SIG-M5 treated with dmso at 0.1 percent for 504 hours (cell line): Measurements from ENCODE around the gene HEATR5B.
A peak's percentile ranks its signal among the peaks of the same experiment; 100 is the strongest.

Experiments
- DNase-seq: peaks from one replicate; lab custom pipeline; 2025; ENCODE audit not compliant: unreplicated experiment; lab: John Stamatoyannopoulos, UW

HEATR5B gene

DNA sequence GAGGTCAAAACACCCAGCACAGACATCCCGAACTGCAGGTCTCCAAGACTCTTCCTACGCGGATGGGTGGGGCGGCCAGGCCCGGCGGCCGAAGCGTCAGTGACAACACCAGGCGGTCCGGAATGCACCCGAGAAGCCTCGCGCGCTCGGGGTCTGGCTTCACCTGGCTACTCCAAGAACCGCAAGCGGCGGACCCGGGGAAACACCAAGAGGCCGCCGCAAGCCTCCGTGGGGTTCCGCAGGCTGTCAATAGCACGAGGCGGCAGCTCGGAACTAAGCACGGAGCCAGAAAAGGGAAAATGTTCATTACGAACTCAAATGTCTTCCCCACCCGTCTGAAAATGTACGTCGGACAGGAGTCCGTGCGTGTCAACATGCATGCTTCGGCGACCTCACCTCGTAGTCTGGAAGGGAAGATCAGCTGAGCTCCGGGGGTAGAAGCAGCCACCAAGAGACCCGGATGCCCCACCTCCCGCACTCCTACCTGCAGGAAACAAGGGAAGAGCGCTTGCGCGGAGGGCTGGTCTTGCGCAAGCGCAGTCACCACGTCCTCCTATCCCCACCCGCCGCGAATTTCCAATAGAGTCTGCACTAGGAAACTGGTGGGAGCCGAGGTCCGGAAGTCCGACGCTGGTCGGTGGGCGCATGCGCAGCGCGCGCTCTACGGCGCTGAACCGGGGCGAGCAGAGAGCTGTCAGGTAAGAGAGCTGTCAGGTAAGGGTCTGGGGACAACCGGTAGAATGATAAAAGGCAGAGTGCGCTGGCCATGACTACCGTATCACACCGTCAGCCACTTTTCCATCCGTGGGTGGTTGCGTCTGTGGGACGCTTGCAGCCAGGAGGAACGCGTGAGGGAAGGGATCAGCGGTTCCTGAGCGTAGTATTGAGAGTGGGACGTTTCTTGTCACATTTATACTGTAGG, at the start of gene HEATR5B, which contains the start of gene GPATCH11:
HEATR5B (minus strand) TSS at position 500 of the 922 bp plus-strand sequence. CDS start 958 bp downstream, outside the sequence.
GPATCH11 (plus strand) TSS at position 646 of the 922 bp plus-strand sequence. CDS start 3,864 bp downstream, outside the sequence.
- peak; percentile 97 for DNase-seq

GRCh38 chr2:37132914-37133313, 48.7 kb upstream of the HEATR5B start:
- DNase-seq, result no peak

- no peak for DNase-seq
Measured at GRCh38 chr2:37125416-37125815, 41.2 kb upstream of the HEATR5B start.

DNA sequence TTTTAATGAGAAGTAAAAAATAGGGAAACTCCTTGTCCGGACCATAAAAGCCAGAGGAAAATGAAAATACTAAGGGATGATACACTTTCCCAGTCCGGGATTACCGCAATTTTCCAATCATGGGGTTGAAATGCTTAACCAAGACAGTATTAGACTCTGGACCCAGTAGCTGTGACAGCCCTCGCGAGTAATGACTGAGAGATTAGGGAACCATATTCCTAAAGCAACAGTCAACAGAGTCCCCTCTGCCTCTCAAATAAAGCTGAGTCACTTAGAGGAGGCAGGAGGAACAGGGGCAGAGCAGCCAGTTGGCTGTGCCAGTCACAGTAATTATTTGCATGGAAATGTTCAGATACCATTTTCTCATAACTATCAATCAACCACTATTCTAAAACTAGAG, 35.0 kb upstream of the HEATR5B start:
- DNase-seq, result peak; percentile 5

- DNase-seq, result no peak
Measured at GRCh38 chr2:37117566-37117965, 33.4 kb upstream of the HEATR5B start.

DNA sequence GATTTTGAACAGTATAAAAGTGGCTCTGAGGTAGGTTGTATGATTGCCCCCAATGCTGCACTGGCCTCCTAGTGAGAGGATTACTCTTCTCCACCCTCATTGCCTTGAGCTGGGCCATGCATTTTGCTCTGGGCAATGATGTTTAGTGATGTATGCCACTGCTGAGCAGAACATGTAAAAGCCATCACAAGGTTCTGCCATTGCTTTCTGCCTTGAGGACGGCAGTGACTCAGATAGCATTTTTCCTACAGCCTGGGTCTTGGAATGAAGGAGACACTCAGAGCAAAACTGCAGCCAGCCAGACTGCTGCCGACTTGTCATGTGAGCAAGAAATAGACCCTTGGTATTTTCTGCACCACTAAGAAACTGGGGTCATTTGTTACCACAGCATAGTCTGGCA, 27.8 kb upstream of the HEATR5B start:
- no peak for DNase-seq

GRCh38 chr2:37110306-37111212, 26.4 kb upstream of the HEATR5B start:
- DNase-seq, result no peak

- DNase-seq, result no peak
Measured at GRCh38 chr2:37109523-37109922, 25.4 kb upstream of the HEATR5B start.

- no peak for DNase-seq
Measured at GRCh38 chr2:37105150-37105549, 21.0 kb upstream of the HEATR5B start.

- no peak for DNase-seq
Measured at GRCh38 chr2:37104178-37104577, 20.0 kb upstream of the HEATR5B start.

- DNase-seq, result no peak
Measured at GRCh38 chr2:37102588-37102987, 18.4 kb upstream of the HEATR5B start.

DNA sequence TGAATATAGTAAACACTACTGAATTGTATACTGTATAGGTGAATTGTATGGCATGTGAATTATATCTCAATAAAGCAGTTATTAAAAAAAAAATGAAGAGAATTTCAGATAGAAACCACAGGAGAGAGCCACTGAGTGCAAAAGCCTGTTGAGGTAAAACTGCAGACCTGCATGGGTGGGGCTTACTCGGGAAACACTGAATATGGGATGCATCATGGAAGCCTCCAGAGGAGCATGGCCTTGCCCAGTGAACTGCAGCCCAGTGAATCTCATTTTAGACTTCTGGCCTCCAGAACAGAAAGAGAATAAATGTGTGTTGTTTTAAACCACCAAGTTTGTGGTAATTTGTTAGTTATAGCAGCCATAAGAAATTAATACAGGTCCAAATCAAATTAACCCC, 15.9 kb upstream of the HEATR5B start:
- DNase-seq, result no peak

GRCh38 chr2:37098416-37099118, 14.4 kb upstream of the HEATR5B start:
- no peak for DNase-seq

GRCh38 chr2:37096568-37096967, 12.4 kb upstream of the HEATR5B start:
- no peak for DNase-seq

DNA sequence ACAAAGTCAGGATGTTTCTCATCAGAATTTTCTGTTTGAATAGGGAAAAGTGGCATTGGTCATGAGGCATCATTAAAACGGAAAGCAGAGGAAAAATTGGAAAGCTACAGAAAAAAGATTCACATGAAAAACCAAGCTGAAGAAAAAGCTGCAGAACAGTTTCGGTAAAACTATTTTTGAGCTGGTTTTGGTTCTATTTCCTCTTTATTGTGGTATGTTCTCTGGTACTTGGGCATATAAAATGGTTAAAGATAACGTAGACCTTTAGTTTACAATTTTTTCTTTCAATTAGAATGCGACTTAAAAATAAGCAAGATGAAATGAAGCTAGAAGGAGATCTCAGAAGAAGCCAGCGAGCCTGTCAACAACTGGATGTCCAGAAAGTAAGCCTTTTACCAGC, 7.7 kb upstream of the HEATR5B start:
- no peak for DNase-seq

DNA sequence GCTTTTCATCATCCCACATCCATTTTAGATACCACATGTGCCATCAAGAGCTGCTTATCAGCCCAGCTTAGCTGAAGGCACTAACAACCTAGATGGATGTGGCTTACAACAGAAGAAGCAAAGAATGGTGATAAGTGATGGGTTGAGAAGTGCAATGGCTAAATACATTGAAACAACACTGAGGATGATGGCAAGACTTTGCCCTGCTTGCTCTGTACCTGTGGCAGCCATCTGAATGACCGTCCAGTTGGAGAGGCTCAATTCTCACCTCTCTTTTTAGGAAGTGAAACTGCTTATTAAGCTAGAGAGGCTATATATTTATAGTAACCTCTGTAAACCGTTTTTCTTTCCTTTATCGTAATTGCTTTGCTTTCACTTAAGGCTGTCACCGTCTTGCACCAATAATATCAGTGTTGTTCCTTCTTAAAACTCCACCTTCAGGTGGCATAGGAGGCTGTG, 5.9 kb upstream of the HEATR5B start:
- no peak for DNase-seq

- peak; percentile 19 for DNase-seq
Measured at GRCh38 chr2:37085731-37086147, 1.6 kb upstream of the HEATR5B start.

DNA sequence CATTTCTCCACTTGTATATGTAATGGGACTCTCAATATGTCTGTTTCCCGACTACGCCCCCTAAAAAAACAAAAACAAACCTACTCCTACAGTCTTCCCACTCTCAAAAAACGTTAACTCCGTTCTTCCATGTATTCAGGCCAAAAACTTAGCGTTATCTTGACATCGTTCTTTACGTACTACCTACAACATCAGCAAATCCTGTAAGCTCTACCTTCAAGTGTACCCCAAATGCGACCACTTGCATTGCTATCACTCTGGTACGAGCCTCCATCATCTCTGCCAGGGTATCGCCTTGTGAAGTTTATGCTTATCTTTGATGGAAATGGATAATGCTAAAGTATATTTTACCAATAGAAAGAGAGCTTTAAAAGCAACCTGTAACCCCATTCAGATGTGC, 625 bp upstream of the HEATR5B start:
- DNase-seq, result no peak

DNA sequence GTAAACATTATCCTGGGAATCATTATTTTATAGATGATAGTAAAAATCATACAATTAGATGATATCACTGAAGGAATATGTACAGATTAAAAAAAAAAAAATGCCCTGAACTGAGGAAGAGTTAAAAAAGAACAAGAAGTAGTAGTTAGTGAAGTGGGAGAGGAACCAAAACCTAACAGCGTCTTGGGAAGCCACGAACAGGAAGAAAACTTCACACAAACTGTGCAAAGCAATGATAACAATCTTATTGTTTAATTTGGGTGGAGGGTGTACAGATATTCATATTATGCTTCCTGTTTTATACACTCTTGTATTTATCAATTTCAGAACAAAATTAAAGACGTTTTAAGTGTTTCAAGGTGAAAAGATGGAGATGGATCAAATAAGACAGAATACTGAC, 3.5 kb downstream of the HEATR5B start:
- DNase-seq, result no peak

- DNase-seq, result no peak
Measured at GRCh38 chr2:37080266-37080665, 3.9 kb downstream of the HEATR5B start.

- DNase-seq, result no peak
Measured at GRCh38 chr2:37070931-37071330, 13.2 kb downstream of the HEATR5B start.
